IPS-18c (cell line): ENCODE data around the gene MAMLD1.

Experiments used
- H3K4me3 ChIP-seq: 2 replicates; pipeline ENCODE4 v1.7.0; 2013; ENCODE audit warnings: low read depth, mild to moderate bottlenecking, low read length, moderate library complexity; ENCODE audit not compliant: insufficient read depth
- H3K9me3 ChIP-seq: one replicate; pipeline ENCODE4 v1.6.1; 2013; ENCODE audit warnings: mild to moderate bottlenecking, low read length, moderate library complexity; ENCODE audit not compliant: control insufficient read depth, insufficient read depth

MAMLD1 gene

DNA sequence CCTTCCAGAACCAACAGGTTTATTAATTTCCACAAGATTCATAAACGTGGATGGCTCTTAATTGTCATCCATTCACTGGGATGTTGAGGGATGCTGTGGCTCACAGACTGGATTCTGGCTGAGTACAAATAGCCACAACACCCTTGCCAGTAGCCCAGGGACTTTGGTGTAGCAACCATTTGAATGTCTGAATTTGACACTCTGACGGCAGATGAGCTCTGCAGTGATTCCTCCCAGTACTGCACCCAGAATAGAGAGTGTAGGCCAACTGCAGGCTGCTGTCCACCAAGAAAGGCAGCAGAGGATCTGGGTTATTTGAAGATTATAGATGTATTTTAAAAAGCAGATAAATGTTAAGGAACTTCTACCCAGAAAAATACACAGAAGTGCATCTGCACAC is 15.6 kb upstream of the MAMLD1 start:
- Histone ChIP-seq H3K9me3 (peaks cover 7% of the 10 kb centered on the region), H3K4me3 (no peak overlapping the region)

DNA sequence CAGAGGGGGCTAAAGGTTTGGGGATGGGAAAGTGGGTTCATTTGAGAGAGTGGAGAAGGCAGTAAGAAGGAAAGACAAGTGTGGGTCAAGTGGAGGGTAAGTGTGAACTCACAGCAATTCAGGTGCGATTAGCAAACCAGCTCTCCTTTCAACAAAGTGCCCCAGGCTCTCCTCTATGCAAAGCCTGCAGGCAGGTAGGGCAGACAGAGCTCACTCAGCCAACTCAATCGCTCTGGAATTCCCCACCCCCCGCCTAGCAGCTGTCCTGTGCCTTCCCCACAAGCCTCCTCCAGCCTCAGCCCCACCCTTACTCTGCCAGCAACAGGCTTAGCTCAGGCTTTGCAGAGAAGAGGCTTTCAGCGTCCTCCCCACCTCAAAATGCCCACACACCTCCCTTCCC is 14.8 kb upstream of the MAMLD1 start:
- peaks cover 7% of the 10 kb centered on the region for H3K9me3 ChIP-seq
- H3K4me3 ChIP-seq = no peak overlapping the region

DNA sequence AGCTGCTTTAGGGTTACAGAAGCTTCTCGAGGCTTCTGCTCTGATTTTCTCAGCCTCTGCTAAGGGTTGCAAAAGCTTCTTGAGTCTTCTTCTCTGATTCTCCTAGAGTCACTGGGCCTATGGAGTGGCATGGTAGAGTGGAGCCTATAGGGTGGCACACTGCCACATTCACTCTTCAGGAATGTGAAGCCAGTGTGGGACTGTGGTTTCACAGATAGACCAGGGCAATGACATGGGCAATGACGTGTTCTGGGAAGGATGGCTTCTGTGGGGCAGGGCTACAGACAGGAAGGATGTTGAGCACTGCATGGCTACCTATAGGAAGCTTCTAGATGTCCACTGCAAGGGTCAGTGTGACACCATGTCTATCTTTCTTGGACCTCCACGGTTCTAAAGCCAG is 11.0 kb upstream of the MAMLD1 start:
- H3K9me3 ChIP-seq = peaks cover 3% of the 10 kb centered on the region
- no peak overlapping the region for H3K4me3 ChIP-seq

DNA sequence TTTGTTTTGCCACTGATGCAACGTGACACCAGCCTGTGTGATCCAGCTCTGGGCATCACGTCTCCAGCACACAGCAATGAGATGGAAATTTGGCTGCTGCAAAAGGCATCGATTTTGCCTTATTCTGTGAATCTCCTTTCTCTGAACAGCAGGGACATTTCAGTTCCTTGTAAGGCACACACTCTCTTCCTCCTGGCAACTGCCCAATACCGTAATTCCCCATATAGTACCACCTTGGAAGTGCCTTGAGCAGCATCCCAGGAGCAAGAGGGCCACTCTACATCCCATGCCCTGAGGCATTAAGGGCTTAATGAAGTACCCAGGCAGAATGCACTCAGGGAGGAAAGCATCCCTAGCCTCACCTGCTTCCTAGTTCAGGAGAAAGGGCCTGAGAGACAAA is 10.5 kb upstream of the MAMLD1 start:
- Histone ChIP-seq H3K9me3 (peaks cover 3% of the 10 kb centered on the region), H3K4me3 (no peak overlapping the region)

DNA sequence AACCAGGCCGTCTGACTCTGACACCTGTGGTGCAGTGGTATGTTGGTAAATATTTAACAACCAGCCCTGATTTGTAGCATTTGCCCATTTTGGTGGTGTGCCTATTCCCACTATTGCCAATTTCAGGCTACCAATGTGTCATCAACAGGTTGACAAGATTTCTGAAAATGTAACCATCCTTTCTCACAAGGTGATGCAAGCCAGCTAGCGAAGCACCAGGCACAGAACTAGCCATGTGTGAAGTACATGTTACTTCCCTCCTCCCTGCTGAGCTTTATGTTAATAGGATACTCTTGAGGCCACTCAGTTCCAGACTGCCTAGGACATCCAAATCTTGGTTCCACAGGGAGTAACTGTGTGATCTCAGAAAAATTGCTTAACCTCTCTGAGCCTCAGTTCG is 7.2 kb upstream of the MAMLD1 start:
- H3K4me3 ChIP-seq = no peak overlapping the region
- peaks cover 2% of the 10 kb centered on the region for H3K9me3 ChIP-seq

DNA sequence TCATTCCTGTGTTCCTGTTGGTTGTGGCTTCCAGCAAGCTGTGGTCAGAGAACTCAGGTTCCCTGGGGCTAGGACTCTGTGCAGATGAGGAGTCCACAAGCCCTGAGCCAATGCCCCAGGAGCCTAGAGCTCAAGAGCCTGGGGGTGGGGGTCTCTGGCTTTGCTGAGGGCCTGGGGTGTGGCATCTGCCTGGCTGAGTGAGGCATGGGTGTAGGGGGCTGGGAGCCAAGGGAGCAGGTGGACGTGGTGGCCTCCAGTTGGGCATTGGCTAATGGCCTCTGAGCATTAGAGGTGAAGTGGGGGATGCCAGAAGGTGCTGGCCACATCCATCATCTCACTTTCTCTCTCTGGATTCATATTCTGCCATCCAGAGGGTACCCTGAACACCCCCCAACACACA is 5.3 kb upstream of the MAMLD1 start:
- peaks cover 6% of the 10 kb centered on the region for H3K9me3 ChIP-seq
- no peak overlapping the region for H3K4me3 ChIP-seq

DNA sequence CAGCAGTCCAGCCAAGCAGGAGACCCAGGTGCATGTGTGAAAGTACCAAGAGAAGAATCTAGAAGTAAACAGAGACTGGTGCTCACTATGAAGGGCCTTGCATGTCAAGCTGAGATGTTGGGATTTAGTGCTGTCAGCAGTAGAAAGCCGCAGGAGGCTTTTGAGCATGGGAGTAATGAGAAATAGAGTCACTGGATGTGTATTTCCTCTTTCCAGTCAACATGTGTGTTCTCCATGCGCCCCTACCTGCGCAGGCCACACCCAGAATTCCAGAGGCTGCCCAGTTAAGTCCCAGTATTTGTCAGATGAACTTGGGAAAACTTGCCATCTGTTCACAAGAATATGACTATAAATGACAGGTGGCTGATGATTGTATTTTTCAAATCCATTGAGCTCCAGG is 4.5 kb upstream of the MAMLD1 start:
- Histone ChIP-seq H3K4me3 (no peak overlapping the region), H3K9me3 (peaks cover 6% of the 10 kb centered on the region)

DNA sequence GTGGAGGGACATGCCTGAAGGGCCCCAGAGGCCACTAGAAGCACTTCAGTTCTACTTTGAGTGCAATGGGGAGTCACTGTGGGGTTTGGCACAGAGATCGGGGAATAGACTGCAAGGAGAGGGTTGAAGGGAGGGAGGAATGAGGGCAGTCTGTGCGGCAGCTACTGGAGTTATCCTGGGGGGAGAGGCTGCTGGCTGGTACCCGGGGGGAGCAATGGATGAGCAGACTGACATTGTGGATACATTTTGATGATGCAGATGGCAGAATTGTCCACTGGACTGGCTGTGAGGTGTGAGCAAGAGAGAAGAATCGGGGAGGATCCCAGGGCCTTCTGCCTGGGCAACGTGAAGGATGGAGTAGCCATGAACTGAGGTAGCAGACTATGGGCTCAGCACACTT is 2.8 kb upstream of the MAMLD1 start:
- H3K9me3 ChIP-seq = peaks cover 6% of the 10 kb centered on the region

DNA sequence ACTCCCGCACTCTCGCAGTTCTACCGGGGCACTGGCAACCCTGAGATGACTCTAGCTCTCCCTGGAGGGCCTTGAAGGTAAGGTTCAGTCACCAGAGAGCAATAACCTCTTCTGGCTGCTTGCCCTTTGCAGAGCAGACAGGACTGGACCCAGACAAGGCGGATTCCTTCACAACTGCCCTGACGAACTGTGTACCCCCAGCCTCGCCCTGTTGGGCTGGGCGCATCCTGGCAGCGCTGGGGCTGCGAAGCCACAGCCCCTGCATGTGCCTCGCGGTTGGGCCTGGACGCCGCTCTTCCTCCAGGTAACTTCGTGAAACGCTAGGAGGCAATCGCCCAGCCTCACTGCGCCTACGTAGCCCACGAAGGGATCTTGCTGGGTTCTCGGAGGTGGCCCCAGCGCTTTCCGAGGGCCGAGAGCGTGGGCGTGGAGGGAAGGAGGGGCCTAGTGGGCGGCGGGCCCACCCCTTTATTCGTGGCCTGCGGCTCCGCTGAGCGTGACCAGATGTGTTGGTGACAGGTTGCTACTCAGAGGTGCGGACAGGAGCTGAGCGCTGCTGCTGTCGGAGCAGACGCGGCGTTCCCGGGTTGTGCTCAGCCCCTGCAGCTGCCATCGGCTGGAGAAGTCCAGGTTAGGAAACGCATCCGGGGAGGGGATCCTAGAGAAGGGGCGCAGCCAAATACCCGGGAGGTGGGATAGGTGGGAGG is 1.9 kb upstream of the MAMLD1 start:
- Histone ChIP-seq H3K9me3 (peaks cover 6% of the 10 kb centered on the region), H3K4me3 (peak overlapping the region; percentile 28)

More for the DNA sequence above, 2.8 kb upstream of the MAMLD1 start:
- no peak overlapping the region for H3K4me3 ChIP-seq

DNA sequence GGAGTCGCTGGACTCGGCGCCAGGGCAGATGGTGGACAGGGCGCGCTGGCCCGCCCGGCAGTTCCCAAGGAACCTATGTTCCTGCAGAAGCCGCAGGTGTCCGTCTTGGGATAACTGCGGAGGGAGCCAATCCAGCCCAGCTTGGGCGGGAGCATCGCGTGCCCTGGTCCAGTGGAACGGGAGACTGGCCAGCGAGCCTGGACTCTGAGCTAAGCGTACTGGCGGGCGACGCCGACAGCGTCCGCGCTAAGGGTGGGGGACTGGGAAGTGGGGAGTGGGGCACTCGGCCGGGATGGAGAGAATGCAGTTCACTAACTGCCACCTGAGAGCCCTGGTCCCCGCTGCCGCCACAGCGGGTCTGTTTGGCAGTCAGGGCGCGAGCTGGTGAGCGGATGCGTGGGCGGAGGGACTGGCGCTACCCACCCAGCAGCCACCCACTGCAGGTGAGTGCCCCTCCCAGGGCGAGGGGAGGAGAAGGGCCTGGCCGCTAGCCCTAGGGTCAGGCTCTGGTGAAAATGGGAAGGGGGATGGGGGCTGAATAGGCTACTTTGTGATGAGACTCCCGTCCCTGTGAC is 1.3 kb upstream of the MAMLD1 start:
- peak overlapping the region; percentile 20; the same call in 1 of the 2 replicates for H3K4me3 ChIP-seq
- peaks cover 6% of the 10 kb centered on the region for H3K9me3 ChIP-seq

DNA sequence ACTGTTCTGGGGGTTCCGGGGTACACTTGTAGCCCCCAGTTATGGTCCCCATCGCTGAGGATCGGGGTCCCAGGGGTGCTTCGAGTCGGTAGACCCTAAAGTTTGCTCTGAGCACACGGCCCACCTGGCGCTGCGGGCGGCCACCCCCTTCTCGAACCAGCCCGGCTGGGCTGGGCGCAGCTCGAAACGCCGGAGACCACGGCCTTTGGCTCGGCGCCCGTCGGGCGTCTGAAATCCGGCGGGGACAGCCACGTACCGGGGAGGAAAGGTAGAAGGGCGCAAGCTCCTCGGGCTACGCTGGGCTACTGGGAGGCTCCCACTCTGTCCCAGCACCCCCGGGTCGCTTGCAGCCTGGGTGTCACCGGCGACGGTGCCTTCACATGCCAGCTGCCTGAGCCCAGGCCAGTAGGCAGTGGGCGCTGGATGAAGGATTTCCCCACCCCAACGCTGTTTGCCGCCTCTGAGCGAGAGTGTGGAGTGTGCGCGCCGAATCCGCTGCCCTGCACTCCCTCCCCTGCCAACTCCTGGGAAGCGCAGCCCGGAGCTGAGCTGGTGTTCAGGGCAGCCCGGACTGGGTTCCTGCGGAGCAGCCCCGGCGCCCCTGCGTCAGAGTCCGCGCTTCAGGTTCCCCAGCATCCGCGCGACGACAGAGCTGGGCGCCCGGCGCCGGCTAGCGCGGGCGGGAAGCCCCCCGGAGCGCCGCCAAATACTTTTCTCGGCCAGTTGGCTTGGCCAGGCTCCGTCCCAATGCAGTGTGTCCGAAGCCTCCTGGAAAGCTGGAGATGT is 637 bp downstream of the MAMLD1 start:
- H3K4me3 ChIP-seq = peak overlapping the region; percentile 49
- peaks cover 6% of the 10 kb centered on the region for H3K9me3 ChIP-seq

DNA sequence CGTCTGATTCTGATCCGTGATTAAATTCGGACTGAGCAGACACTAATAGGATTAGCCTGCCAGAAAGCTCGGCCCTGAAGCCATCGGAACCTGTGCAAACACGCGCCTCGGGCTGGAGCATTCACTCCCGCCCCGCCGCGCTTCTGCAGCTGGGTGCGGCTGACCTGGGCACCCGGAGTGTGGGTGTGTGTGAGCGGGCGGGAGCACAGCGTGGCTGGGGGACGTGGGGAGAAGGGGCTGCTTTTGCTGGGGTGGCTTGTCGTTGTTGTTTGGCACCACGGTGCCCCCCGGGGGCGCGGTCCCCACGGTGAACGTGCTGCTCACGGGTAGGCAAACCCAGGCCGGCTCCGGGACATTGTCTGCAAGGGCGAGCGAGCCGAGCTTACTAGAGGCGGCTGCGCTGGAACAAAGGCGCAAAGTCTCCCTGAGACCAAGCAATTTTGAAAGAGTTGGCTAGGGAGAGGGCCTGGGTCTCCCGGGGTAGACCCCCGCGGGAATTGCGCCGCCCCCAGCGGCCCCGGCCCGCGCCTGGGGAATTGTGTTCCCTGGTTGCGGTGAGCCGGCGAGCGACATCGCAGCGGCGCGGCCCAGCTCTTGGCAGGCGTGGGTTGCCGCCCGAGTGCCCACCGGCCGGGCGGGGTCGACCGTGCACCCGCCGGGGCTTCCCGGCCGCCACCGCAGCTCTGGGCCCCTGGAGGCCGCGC is 1.4 kb downstream of the MAMLD1 start:
- Histone ChIP-seq H3K9me3 (peaks cover 11% of the 10 kb centered on the region), H3K4me3 (peak overlapping the region; percentile 49)

DNA sequence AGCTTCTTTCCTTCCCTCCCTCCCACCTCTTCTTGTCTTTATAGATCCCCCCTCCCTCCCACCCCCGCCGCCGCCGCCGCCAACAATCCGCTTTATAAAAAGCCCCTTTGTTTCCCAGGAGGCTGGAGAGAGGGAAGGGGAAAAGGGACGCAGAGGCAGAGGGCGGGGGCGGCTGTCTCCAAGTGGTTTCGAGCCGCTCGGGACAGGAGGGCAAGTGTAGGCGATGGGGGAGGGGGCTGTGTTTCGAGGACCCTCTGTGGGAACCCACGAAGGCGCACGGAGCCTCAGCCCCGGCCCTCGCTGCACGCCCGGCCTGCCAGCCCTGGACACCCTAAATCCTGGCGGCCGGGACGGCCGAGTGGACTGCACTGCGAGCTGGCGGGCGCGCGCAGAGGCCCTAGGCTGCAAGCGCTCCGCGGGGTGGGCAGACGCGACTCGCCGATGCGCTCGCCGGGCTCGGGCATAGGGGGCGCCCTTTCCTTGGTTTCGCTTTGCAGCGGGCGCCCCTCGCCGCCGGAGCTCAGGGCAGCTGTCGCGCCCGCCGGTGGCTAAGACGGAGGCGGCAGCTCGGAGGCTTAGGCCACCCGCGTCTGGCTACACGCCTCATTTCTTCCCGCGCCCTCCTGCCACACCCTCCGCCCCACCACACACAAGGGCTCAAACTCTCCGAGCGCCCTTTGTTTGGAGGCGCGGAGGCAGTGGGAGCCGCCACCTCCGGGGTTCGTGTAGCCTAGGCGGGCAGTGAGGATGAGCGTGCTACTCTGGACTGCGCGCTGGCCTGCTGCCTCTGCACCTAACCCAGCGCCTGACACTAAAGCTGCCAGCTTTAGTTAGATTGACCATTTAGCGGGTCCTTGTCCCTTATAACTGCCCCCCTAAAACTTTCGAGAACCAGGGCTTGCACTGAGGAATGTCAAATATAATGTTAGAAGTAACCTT is 2.2 kb downstream of the MAMLD1 start:
- peaks cover 11% of the 10 kb centered on the region for H3K9me3 ChIP-seq
- peak overlapping the region; percentile 50; the same call in 1 of the 2 replicates for H3K4me3 ChIP-seq

DNA sequence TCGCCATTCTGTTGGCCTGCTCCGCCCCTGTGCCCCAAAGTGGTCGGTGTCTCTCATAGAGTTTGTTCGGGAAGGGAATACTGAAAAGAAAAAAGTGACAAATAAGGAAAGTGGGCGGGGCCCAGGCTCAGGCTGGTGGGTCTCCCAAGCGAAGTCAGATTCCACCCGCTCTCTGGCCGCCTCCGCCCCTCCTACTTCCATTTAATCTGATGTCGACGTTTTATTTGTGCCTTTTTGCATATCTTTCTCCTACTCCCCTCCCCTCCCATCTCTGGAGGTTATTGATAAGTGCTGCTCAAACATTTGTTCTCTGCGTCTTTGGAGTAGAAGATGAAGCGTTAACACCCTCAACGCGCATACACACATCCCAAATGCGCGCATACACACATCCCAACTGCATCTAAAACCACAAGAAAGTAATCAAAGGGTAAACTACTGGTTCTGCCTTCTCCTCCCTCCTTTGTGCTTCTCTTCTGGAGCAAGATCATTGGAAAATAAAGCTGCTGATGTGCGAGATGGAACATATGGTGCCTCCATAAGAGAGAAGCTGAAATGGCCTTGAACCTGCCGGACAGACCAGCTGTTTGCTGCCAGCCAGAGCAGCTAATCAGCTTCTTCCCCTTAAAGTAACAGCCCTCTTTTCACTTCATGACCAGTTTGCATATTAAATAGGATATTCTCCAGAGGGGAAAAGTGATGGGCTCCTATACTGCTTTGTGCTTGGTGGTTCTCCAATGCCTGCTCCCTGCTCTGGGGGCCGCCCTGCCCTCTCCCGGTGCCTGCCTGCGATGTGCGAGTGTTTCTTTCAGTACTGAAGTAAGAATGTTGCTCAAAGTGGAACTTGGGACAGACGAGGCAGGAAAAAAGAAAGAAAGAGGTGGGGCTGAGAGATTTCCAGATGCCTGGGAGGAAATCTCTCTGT is 3.1 kb downstream of the MAMLD1 start:
- H3K4me3 ChIP-seq = peak overlapping the region; percentile 50

DNA sequence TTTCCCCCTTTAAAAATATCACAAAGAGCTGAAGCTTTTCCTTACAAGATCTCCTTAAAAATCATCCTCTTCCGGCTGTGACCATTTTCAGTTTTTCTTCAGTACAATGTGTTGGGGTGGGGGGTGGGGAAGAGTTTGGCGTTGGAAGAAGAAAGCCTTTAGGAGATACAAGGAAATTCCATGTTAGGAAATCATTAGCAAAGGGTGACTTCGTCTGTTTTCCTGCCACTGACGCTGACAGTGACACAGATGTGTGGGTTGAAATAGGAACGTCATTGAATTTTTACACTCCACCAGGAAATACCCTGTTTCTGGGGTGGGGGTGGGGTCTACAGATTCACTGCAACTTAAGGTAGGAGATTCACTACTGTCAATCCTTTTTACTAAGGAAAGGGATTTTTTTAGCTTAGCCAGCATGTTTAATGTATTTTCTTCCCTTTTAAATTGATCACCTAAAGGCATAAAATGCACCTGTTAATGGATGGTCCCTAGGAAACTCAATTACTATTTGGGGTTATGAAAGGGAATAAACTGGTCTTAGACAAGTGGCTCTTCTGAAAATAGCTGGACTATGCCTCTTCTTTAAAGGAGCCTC is 3.9 kb downstream of the MAMLD1 start:
- Histone ChIP-seq H3K9me3 (peaks cover 9% of the 10 kb centered on the region), H3K4me3 (no peak overlapping the region; the same call in 1 of the 2 replicates)

More for the DNA sequence above, 3.1 kb downstream of the MAMLD1 start:
- H3K9me3 ChIP-seq = peaks cover 9% of the 10 kb centered on the region
